ENCODE results near the gene MKRN3. TPM values are rescaled to one million over a fixed set of nuclear protein-coding genes. Genes with fewer than 3 reads are reported as not detected.

Gene MKRN3
- total RNA-seq (0.18 TPM in 2 replicates), polyA plus RNA-seq (0.16 and 0.40 TPM in 2 replicates), polyA minus RNA-seq (1.4 and 1.5 TPM in 2 replicates), Bru-seq, nascent RNA (percentile 24 among the genes with signal in this experiment), BruChase-seq, experiment 1, labeled RNA remaining after a 6-hour chase (percentile 20 among the genes with signal in this experiment), BruChase-seq, experiment 2, labeled RNA remaining after a 2-hour chase (percentile 25 among the genes with signal in this experiment)
- polyA plus RNA-seq (2011; cell fraction: cytosol; rRNA removed) = 0.28 and 0.39 TPM in 2 replicates
- 1.0 and 1.3 TPM in 2 replicates for polyA plus RNA-seq (2011; cell fraction: nucleus; rRNA removed)
- 0.17 TPM in 1 of 2 replicates, not detected in the other for polyA plus RNA-seq (2012)
- polyA minus RNA-seq (2011; cell fraction: cytosol; rRNA and poly(A)+ RNA removed) = 4.3 TPM
- 1.3 and 2.1 TPM in 2 replicates for polyA minus RNA-seq (2011; cell fraction: nucleus; rRNA and poly(A)+ RNA removed)
- long read RNA-seq = 0 reads

DNA sequence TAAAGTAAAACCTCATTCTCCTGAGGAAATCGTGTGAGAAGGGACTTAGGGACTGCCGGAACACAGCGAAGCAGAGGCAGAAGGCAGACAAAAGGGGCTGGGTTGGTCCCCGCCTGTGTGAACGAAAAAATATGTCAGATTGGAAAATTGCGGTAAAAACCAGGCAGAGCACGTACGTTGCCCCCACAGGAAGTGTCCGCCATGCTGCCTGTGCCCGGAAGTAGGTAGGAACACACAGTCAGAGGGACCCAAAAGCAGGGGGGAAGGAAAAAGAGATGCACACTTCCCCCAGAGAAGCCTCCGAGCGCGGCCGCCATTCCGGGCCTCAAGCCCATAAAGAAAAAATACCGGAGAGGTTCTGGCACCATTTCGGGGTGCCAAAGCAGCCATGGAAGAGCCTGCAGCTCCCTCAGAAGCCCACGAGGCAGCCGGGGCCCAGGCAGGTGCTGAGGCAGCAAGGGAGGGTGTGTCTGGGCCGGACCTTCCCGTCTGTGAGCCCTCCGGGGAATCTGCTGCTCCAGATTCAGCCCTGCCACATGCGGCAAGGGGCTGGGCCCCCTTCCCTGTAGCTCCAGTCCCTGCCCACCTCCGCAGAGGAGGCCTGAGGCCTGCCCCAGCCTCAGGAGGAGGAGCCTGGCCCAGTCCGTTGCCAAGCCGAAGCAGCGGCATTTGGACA lies at the start of gene MKRN3:
Gene MKRN3, plus strand, starts transcription at position 280 of the 676 bp plus-strand sequence. Its CDS starts 109 bp downstream, at position 389.
- ChIA-PET POLR2A (no interaction called here), CTCF (no interaction called here)
- Histone ChIP-seq H3K4me1 (ENCODE audit: control insufficient read depth, extremely low read depth, insufficient read depth, low read length) (no peaks in the 10 kb centered on the region), H3K27ac (ENCODE audit: insufficient read depth, low read depth, low read length) (peak within 1 kb of the TSS; percentile 36), H3K9me3 (replicated peaks; ENCODE audit: control insufficient read depth, insufficient read depth, low read length) (peaks cover 2% of the 10 kb centered on the region), H3K27me3 (ENCODE audit: control insufficient read depth in 2 of 2, insufficient read depth in 2 of 2, low read length in 2 of 2) (no peaks in the 10 kb centered on the region), H2AFZ (ENCODE audit: low read depth, low read length) (no peak within 1 kb of the TSS), H3K4me2 (ENCODE audit: insufficient read depth, low read length) (peak within 1 kb of the TSS; percentile 35), H3K36me3 (ENCODE audit: control insufficient read depth in 2 of 2, extremely low read depth in 1 of 2, insufficient read depth in 2 of 2, low read length in 2 of 2) (no peaks in the 10 kb centered on the region), H3K9me1 (replicated peaks; ENCODE audit: control insufficient read depth, extremely low read depth, insufficient read depth, low read length) (no peaks in the 10 kb centered on the region), H4K20me1 (replicated peaks; ENCODE audit: control insufficient read depth, extremely low read depth, insufficient read depth, low read length) (no peaks in the 10 kb centered on the region), H3K4me3 (replicated peaks in 1 of 3; ENCODE audit: insufficient read depth in 1 of 3, low read depth in 1 of 3, low read length in 3 of 3) (peak within 1 kb of the TSS; percentile 11 to 41 (median 35)), H3K79me2 (ENCODE audit: control insufficient read depth, insufficient read depth, low read length) (peaks cover 7% of the 10 kb centered on the region), H3K9ac (replicated peaks; ENCODE audit: extremely low read depth, insufficient read depth, low read length) (peak within 1 kb of the TSS; percentile 56)
- TF ChIP-seq, protein P1, sequence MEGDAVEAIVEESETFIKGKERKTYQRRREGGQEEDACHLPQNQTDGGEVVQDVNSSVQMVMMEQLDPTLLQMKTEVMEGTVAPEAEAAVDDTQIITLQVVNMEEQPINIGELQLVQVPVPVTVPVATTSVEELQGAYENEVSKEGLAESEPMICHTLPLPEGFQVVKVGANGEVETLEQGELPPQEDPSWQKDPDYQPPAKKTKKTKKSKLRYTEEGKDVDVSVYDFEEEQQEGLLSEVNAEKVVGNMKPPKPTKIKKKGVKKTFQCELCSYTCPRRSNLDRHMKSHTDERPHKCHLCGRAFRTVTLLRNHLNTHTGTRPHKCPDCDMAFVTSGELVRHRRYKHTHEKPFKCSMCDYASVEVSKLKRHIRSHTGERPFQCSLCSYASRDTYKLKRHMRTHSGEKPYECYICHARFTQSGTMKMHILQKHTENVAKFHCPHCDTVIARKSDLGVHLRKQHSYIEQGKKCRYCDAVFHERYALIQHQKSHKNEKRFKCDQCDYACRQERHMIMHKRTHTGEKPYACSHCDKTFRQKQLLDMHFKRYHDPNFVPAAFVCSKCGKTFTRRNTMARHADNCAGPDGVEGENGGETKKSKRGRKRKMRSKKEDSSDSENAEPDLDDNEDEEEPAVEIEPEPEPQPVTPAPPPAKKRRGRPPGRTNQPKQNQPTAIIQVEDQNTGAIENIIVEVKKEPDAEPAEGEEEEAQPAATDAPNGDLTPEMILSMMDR (IDR thresholded peaks at IDR 0.05; ENCODE audit: extremely low read depth in 1 of 2, insufficient read depth in 1 of 2, low read depth in 1 of 2, low read length in 2 of 2) = no peak
- no peak for TF ChIP-seq EZH2 (IDR thresholded peaks at IDR 0.05; ENCODE audit: borderline replicate concordance, low read depth, low read length, severe bottlenecking)
- TF ChIP-seq FOS (IDR thresholded peaks at IDR 0.05; ENCODE audit: borderline replicate concordance, insufficient read depth, low read length) = no peak
- no peak for TF ChIP-seq MYC (IDR thresholded peaks at IDR 0.05; ENCODE audit: low read depth, low read length)
- TF ChIP-seq, protein P2, sequence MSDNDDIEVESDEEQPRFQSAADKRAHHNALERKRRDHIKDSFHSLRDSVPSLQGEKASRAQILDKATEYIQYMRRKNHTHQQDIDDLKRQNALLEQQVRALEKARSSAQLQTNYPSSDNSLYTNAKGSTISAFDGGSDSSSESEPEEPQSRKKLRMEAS (IDR thresholded peaks at IDR 0.05; ENCODE audit: insufficient read depth, insufficient read length) = no peak
- TF ChIP-seq GATA2 (IDR thresholded peaks at IDR 0.05; ENCODE audit: insufficient read depth, insufficient read length, low read depth, low read length) = no peak
- TF ChIP-seq POLR2A (IDR thresholded peaks at IDR 0.05; ENCODE audit: low read depth, low read length) = no peak
- no peak for TF ChIP-seq JUN (IDR thresholded peaks at IDR 0.05; ENCODE audit: borderline replicate concordance, insufficient read depth, insufficient read length, low read depth)
- TF ChIP-seq POLR2AphosphoS5 (IDR thresholded peaks at IDR 0.05; ENCODE audit: insufficient read depth, low read depth, low read length) = no peak
- dilution Hi-C loops (cut with MboI; ENCODE audit: extremely low pct_ligation_motif_present, low sequenced_read_pairs) = no loop called here
- DNase-seq (ENCODE audit: low read depth, low spot score) (peak; percentile 35), FAIRE-seq (no peak)
- TSS peak; percentile 39 for BruUV-seq (replicated peaks)
- intact Hi-C loops (cut with micrococcal nuclease) = no loop called here

Measured in endothelial cell of umbilical vein (primary cell).